ENCODE measurements around the gene TTL. TPM values are rescaled to one million over a fixed set of nuclear protein-coding genes. Genes with fewer than 3 reads are reported as not detected.
"Not testable (repeated sequence)": the region's sequence is repeated elsewhere in the genome, so short reads cannot be mapped to it uniquely, and the experiment has no call there.

The TTL gene
- total RNA-seq, 2 experiments from 2014 or later: 29.2 to 29.6 TPM

GRCh38 chr2:112548980-112549379, 67.0 kb downstream of the TTL start:
- POLR2A ChIA-PET: no interaction called here
- DNase-seq: no peak
- CTCF ChIA-PET: no interaction called here
- Mint-ChIP-seq H3K4me3 (no peak overlapping the region), H3K27me3 (no peaks in the 10 kb centered on the region), H3K9me3 (no peaks in the 10 kb centered on the region), H3K36me3 (ENCODE audit: low read depth) (peaks cover 60% of the 10 kb centered on the region), H3K4me1 (ENCODE audit: low read depth) (peaks cover 16% of the 10 kb centered on the region), H3K27ac (no peak overlapping the region)
- no peak for ATAC-seq
- intact Hi-C loops (cut with micrococcal nuclease): loop anchor here (10.0 kb wide), 1 partner anchor 64 kb away; the partner anchor contains the start of gene TTL
- TF ChIP-seq CTCF (IDR thresholded peaks at IDR 0.05): no peak

GRCh38 chr2:112566104-112566503, 84.1 kb downstream of the TTL start:
- Mint-ChIP-seq H3K27ac (no peak overlapping the region), H3K4me1 (ENCODE audit: low read depth) (no peaks in the 10 kb centered on the region), H3K9me3 (no peaks in the 10 kb centered on the region), H3K27me3 (no peaks in the 10 kb centered on the region), H3K4me3 (no peak overlapping the region), H3K36me3 (ENCODE audit: low read depth) (peaks cover 69% of the 10 kb centered on the region)
- no peak for TF ChIP-seq CTCF (IDR thresholded peaks at IDR 0.05)
- ATAC-seq (no peak), DNase-seq (no peak)
- intact Hi-C loops (cut with micrococcal nuclease): no loop called here
- ChIA-PET POLR2A (interaction anchor here (1.5 kb wide), 1 partner anchor 15 kb away, joined by 4 read pairs; no protein-coding TSS in a partner anchor), CTCF (interaction anchor here (1.1 to 1.6 kb wide), 2 partner anchors 23 to 124 kb away, joined by 3 to 5 read pairs; no protein-coding TSS in a partner anchor)

- intact Hi-C loops (cut with micrococcal nuclease); H3K27me3 Mint-ChIP-seq; H3K4me1 Mint-ChIP-seq (ENCODE audit: low read depth); H3K9me3 Mint-ChIP-seq; ATAC-seq; H3K27ac Mint-ChIP-seq; H3K4me3 Mint-ChIP-seq; DNase-seq: not testable (repeated sequence)
- POLR2A ChIA-PET: interaction anchor here (1.5 kb wide), 1 partner anchor 15 kb away, joined by 4 read pairs; no protein-coding TSS in a partner anchor
- H3K36me3 Mint-ChIP-seq (ENCODE audit: low read depth): peaks cover 69% of the 10 kb centered on the region
- CTCF ChIA-PET: interaction anchor here (1.1 to 1.6 kb wide), 2 partner anchors 23 to 124 kb away, joined by 3 to 5 read pairs; no protein-coding TSS in a partner anchor
Measured at GRCh38 chr2:112566508-112566907, 84.6 kb downstream of the TTL start.

GRCh38 chr2:112572005-112572404, 90.0 kb downstream of the TTL start:
- no peaks in the 10 kb centered on the region for H3K9me3 Mint-ChIP-seq
- H3K27me3 Mint-ChIP-seq: no peaks in the 10 kb centered on the region
- no peak overlapping the region for H3K4me3 Mint-ChIP-seq
- intact Hi-C loops (cut with micrococcal nuclease): no loop called here
- peaks cover 78% of the 10 kb centered on the region for H3K36me3 Mint-ChIP-seq (ENCODE audit: low read depth)
- H3K27ac Mint-ChIP-seq: no peak overlapping the region
- CTCF ChIA-PET: no interaction called here
- DNase-seq (no peak), ATAC-seq (no peak)
- POLR2A ChIA-PET: interaction anchor here (1.8 kb wide), 1 partner anchor 12 kb away, joined by 6 read pairs; no protein-coding TSS in a partner anchor
- no peak for TF ChIP-seq CTCF (IDR thresholded peaks at IDR 0.05)
- H3K4me1 Mint-ChIP-seq (ENCODE audit: low read depth): no peaks in the 10 kb centered on the region

GRCh38 chr2:112577756-112578155, 95.8 kb downstream of the TTL start:
- Mint-ChIP-seq H3K9me3 (no peaks in the 10 kb centered on the region), H3K27me3 (no peaks in the 10 kb centered on the region), H3K36me3 (ENCODE audit: low read depth) (peaks cover 38% of the 10 kb centered on the region), H3K27ac (no peak overlapping the region), H3K4me3 (no peak overlapping the region), H3K4me1 (ENCODE audit: low read depth) (peaks cover 10% of the 10 kb centered on the region)
- DNase-seq (no peak), ATAC-seq (no peak)
- ChIA-PET CTCF (no interaction called here), POLR2A (interaction anchor here (0.6 to 0.9 kb wide), 3 partner anchors 14 to 440 kb away, joined by 3 to 4 read pairs (median 3); no protein-coding TSS in a partner anchor)
- intact Hi-C loops (cut with micrococcal nuclease): no loop called here
- TF ChIP-seq CTCF (IDR thresholded peaks at IDR 0.05): no peak

Data from activated CD8-positive, alpha-beta T cell treated with anti-CD3 and anti-CD28 coated beads for 36 hours (primary cell).